Measurements from ENCODE around the gene CFAP68. TPM values are rescaled to one million over a fixed set of nuclear protein-coding genes. Genes with fewer than 3 reads are reported as not detected.

CFAP68 gene
- total RNA-seq, result 10 to 100 TPM in 1 of 2 donors, 1 to 10 TPM in 1; 6.6 to 15.2 TPM
- polyA plus RNA-seq, result 10 to 100 TPM; 11.5 to 22.0 TPM
- long read RNA-seq, donor 1, result 0 reads
- long read RNA-seq, donor 2, partial matches to known transcripts, result 0 of 1 reads
- long read RNA-seq, donor 2, other reads (novel, unspliced or antisense), result 0 of 1 reads

GRCh38 chr11:111878849-111879636 is at the start of gene CFAP68, which contains the start of gene FDXACB1:
TSS of gene CFAP68 (plus strand) at chr11:111879541. CDS start at chr11:111879561, 20 bp downstream.
TSS of gene FDXACB1 (minus strand) at chr11:111879165. CDS start at chr11:111879132, 33 bp downstream.
- Histone ChIP-seq H3K27me3 (ENCODE audit: control insufficient read depth in 1 of 2, insufficient read depth in 2 of 2, low read length in 1 of 2) (no peaks in the 10 kb centered on the region), H3K27ac (ENCODE audit: low read depth in 1 of 2, low read length in 2 of 2) (peak within 1 kb of the TSS; percentile 31 to 81), H3K9me3 (ENCODE audit: control insufficient read depth, low read length) (no peaks in the 10 kb centered on the region), H3K4me1 (ENCODE audit: control insufficient read depth in 1 of 2, insufficient read depth in 2 of 2, low read length in 2 of 2) (peaks cover 0 to 5% of the 10 kb centered on the region in 2 donors), H3K4me3 (ENCODE audit: low read length in 2 of 2) (peak within 1 kb of the TSS; percentile 49 to 67), H3K36me3 (ENCODE audit: control insufficient read depth in 1 of 2, insufficient read depth in 2 of 2, low read length in 1 of 2) (no peaks in the 10 kb centered on the region)
- 0% methylated on average over 55 of the region's 55 CpGs for WGBS, 2 donors
- DNase-seq, result peak; percentile 98
- peak; percentile 99 for ATAC-seq (ENCODE audit: low FRiP score)
- intact Hi-C loops (cut with DNase I), result loop anchor here (1.0 to 10.0 kb wide), 7 partner anchors 32 to 196 kb away; partner anchors contain the start of genes NKAPD1 (in 2 of the 2), PIH1D2 (in 2 of the 2), CRYAB (in 1 of the 2) and HSPB2 (in 1 of the 2)

- Histone ChIP-seq H3K36me3 (ENCODE audit: control insufficient read depth in 1 of 2, insufficient read depth in 2 of 2, low read length in 1 of 2) (peaks cover 7 to 9% of the 10 kb centered on the region in 2 donors), H3K4me1 (ENCODE audit: control insufficient read depth in 1 of 2, insufficient read depth in 2 of 2, low read length in 2 of 2) (no peaks in the 10 kb centered on the region), H3K27ac (ENCODE audit: low read depth in 1 of 2, low read length in 2 of 2) (no peak overlapping the region), H3K9me3 (ENCODE audit: control insufficient read depth, low read length) (no peaks in the 10 kb centered on the region), H3K4me3 (ENCODE audit: low read length in 2 of 2) (no peak overlapping the region), H3K27me3 (ENCODE audit: control insufficient read depth in 1 of 2, insufficient read depth in 2 of 2, low read length in 1 of 2) (no peaks in the 10 kb centered on the region)
- intact Hi-C loops (cut with DNase I), result loop anchor here in 1 of 2 donors (5.0 kb wide), 1 partner anchor 51 kb away; no protein-coding TSS in a partner anchor
- 47 to 59% methylated on average over 4 of the region's 4 CpGs for WGBS, 2 donors
- DNase-seq (no peak), ATAC-seq (ENCODE audit: low FRiP score) (no peak)
These were observed 45.8 kb upstream of the CFAP68 start for GRCh38 chr11:111833524-111833923.

- Histone ChIP-seq H3K4me1 (ENCODE audit: control insufficient read depth in 1 of 2, insufficient read depth in 2 of 2, low read length in 2 of 2) (no peaks in the 10 kb centered on the region), H3K9me3 (ENCODE audit: control insufficient read depth, low read length) (no peaks in the 10 kb centered on the region), H3K4me3 (ENCODE audit: low read length in 2 of 2) (no peak overlapping the region), H3K27me3 (ENCODE audit: control insufficient read depth in 1 of 2, insufficient read depth in 2 of 2, low read length in 1 of 2) (no peaks in the 10 kb centered on the region), H3K27ac (ENCODE audit: low read depth in 1 of 2, low read length in 2 of 2) (no peak overlapping the region), H3K36me3 (ENCODE audit: control insufficient read depth in 1 of 2, insufficient read depth in 2 of 2, low read length in 1 of 2) (peaks cover 7 to 9% of the 10 kb centered on the region in 2 donors)
- WGBS, 2 donors, result 86 to 93% methylated on average over 3 of the region's 3 CpGs
- DNase-seq (no peak), ATAC-seq (ENCODE audit: low FRiP score) (no peak)
- intact Hi-C loops (cut with DNase I), result loop anchor here in 1 of 2 donors (5.0 kb wide), 1 partner anchor 52 kb away; no protein-coding TSS in a partner anchor
These were observed 44.7 kb upstream of the CFAP68 start for GRCh38 chr11:111834432-111835163.

- Histone ChIP-seq H3K4me3 (ENCODE audit: low read length in 2 of 2) (no peak overlapping the region), H3K4me1 (ENCODE audit: control insufficient read depth in 1 of 2, insufficient read depth in 2 of 2, low read length in 2 of 2) (no peaks in the 10 kb centered on the region), H3K9me3 (ENCODE audit: control insufficient read depth, low read length) (no peaks in the 10 kb centered on the region), H3K36me3 (ENCODE audit: control insufficient read depth in 1 of 2, insufficient read depth in 2 of 2, low read length in 1 of 2) (peaks cover 7 to 9% of the 10 kb centered on the region in 2 donors), H3K27me3 (ENCODE audit: control insufficient read depth in 1 of 2, insufficient read depth in 2 of 2, low read length in 1 of 2) (no peaks in the 10 kb centered on the region), H3K27ac (ENCODE audit: low read depth in 1 of 2, low read length in 2 of 2) (no peak overlapping the region)
- intact Hi-C loops (cut with DNase I), result no loop called here
- 96 to 97% methylated on average over 7 of the region's 7 CpGs for WGBS, 2 donors
- no peak for DNase-seq
- ATAC-seq (ENCODE audit: low FRiP score), result no peak
These were observed 43.7 kb upstream of the CFAP68 start for GRCh38 chr11:111835665-111836064.

GRCh38 chr11:111836162-111836561 is 43.2 kb upstream of the CFAP68 start:
- Histone ChIP-seq H3K27ac (ENCODE audit: low read depth in 1 of 2, low read length in 2 of 2) (no peak overlapping the region), H3K27me3 (ENCODE audit: control insufficient read depth in 1 of 2, insufficient read depth in 2 of 2, low read length in 1 of 2) (no peaks in the 10 kb centered on the region), H3K36me3 (ENCODE audit: control insufficient read depth in 1 of 2, insufficient read depth in 2 of 2, low read length in 1 of 2) (peaks cover 7 to 9% of the 10 kb centered on the region in 2 donors), H3K4me3 (ENCODE audit: low read length in 2 of 2) (no peak overlapping the region), H3K4me1 (ENCODE audit: control insufficient read depth in 1 of 2, insufficient read depth in 2 of 2, low read length in 2 of 2) (no peaks in the 10 kb centered on the region), H3K9me3 (ENCODE audit: control insufficient read depth, low read length) (no peaks in the 10 kb centered on the region)
- DNase-seq (no peak), ATAC-seq (ENCODE audit: low FRiP score) (no peak)
- WGBS, 2 donors, result 68 to 82% methylated on average over 1 of the region's 1 CpG
- intact Hi-C loops (cut with DNase I), result no loop called here

GRCh38 chr11:111836721-111837120 is 42.6 kb upstream of the CFAP68 start:
- peaks cover 6 to 9% of the 10 kb centered on the region in 2 donors for H3K36me3 ChIP-seq (ENCODE audit: control insufficient read depth in 1 of 2, insufficient read depth in 2 of 2, low read length in 1 of 2)
- intact Hi-C loops (cut with DNase I), result no loop called here
- H3K4me1 ChIP-seq (ENCODE audit: control insufficient read depth in 1 of 2, insufficient read depth in 2 of 2, low read length in 2 of 2), result no peaks in the 10 kb centered on the region
- H3K9me3 ChIP-seq (ENCODE audit: control insufficient read depth, low read length), result no peaks in the 10 kb centered on the region
- no peak overlapping the region for H3K27ac ChIP-seq (ENCODE audit: low read depth in 1 of 2, low read length in 2 of 2)
- H3K27me3 ChIP-seq (ENCODE audit: control insufficient read depth in 1 of 2, insufficient read depth in 2 of 2, low read length in 1 of 2), result no peaks in the 10 kb centered on the region
- H3K4me3 ChIP-seq (ENCODE audit: low read length in 2 of 2), result no peak overlapping the region
- ATAC-seq (ENCODE audit: low FRiP score) (no peak), DNase-seq (no peak)
- 76 to 82% methylated on average over 1 of the region's 1 CpG for WGBS, 2 donors

GRCh38 chr11:111837366-111837891 is 41.9 kb upstream of the CFAP68 start:
- Histone ChIP-seq H3K36me3 (ENCODE audit: control insufficient read depth in 1 of 2, insufficient read depth in 2 of 2, low read length in 1 of 2) (peaks cover 6 to 9% of the 10 kb centered on the region in 2 donors), H3K27me3 (ENCODE audit: control insufficient read depth in 1 of 2, insufficient read depth in 2 of 2, low read length in 1 of 2) (no peaks in the 10 kb centered on the region), H3K9me3 (ENCODE audit: control insufficient read depth, low read length) (no peaks in the 10 kb centered on the region), H3K27ac (ENCODE audit: low read depth in 1 of 2, low read length in 2 of 2) (no peak overlapping the region), H3K4me3 (ENCODE audit: low read length in 2 of 2) (no peak overlapping the region), H3K4me1 (ENCODE audit: control insufficient read depth in 1 of 2, insufficient read depth in 2 of 2, low read length in 2 of 2) (no peaks in the 10 kb centered on the region)
- ATAC-seq (ENCODE audit: low FRiP score) (no peak), DNase-seq (no peak)
- WGBS, 2 donors, result 89 to 94% methylated on average over 5 of the region's 5 CpGs
- intact Hi-C loops (cut with DNase I), result no loop called here

GRCh38 chr11:111838054-111838453 is 41.3 kb upstream of the CFAP68 start:
- ATAC-seq (ENCODE audit: low FRiP score), result no peak
- DNase-seq, result no peak
- Histone ChIP-seq H3K27me3 (ENCODE audit: control insufficient read depth in 1 of 2, insufficient read depth in 2 of 2, low read length in 1 of 2) (no peaks in the 10 kb centered on the region), H3K4me1 (ENCODE audit: control insufficient read depth in 1 of 2, insufficient read depth in 2 of 2, low read length in 2 of 2) (no peaks in the 10 kb centered on the region), H3K9me3 (ENCODE audit: control insufficient read depth, low read length) (no peaks in the 10 kb centered on the region), H3K4me3 (ENCODE audit: low read length in 2 of 2) (no peak overlapping the region), H3K27ac (ENCODE audit: low read depth in 1 of 2, low read length in 2 of 2) (no peak overlapping the region), H3K36me3 (ENCODE audit: control insufficient read depth in 1 of 2, insufficient read depth in 2 of 2, low read length in 1 of 2) (peaks cover 6 to 9% of the 10 kb centered on the region in 2 donors)
- 89 to 90% methylated on average over 5 of the region's 5 CpGs for WGBS, 2 donors
- intact Hi-C loops (cut with DNase I), result no loop called here

All from aorta (tissue), 5 donors.